DLD1 (cell line): ENCODE data around the gene LARP7.
"Not testable (repeated sequence)": the region's sequence is repeated elsewhere in the genome, so short reads cannot be mapped to it uniquely, and the experiment has no call there.

Experiments
- in situ Hi-C: cut with HindIII; loops from 2 replicates; pipeline ENCODE4 v1.10.0; 2017; ENCODE audit warnings: low sequenced_read_pairs

LARP7 gene

GRCh38 chr4:112649055-112649408, 12.1 kb downstream of the LARP7 start:
- in situ Hi-C loops: no loop called here

DNA sequence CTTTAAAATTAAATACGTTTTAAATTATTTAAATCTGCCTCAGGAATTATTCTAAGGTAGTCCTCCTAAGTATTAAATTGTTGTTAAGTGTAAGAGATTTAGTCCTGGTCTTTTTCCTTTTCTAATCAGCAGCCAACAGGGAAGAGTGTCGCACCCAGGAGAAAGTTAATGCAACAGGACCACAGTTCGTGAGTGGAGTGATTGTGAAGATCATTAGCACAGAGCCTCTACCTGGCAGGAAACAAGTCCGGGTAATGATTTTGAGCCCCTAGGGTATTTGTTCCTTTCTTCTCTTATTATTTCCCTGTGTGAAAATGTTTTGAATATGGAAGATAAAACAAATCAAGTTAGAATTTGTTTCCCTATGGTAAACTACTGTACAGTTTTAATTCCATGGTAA, 13.4 kb downstream of the LARP7 start:
- in situ Hi-C loops: no loop called here

DNA sequence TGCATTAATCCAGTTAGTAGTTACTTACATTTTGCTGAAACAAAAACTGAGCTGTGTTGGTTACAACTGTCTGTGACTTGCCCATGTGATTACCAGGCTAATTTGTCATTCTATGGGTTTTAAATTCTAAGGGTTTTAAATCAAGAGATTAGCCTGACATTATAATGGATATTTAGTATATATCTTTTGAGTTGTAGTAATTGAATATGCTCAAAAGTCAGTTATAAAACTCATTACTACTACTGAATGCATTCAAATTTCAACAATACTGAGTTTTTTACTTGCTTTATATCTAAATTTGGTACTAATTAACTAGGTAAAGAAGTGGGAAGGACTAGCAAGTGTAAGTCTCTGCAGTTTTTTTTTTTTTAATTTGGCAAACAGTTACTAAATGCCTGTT, 14.7 kb downstream of the LARP7 start:
- in situ Hi-C loops: no loop called here

- in situ Hi-C loops: no loop called here
These were observed 15.3 kb downstream of the LARP7 start for GRCh38 chr4:112652216-112652615.

- in situ Hi-C loops: no loop called here
These were observed 18.3 kb downstream of the LARP7 start for GRCh38 chr4:112655270-112655669.

GRCh38 chr4:112656115-112656514, 19.2 kb downstream of the LARP7 start:
- in situ Hi-C loops: not testable (repeated sequence)

GRCh38 chr4:112664611-112665010, 27.7 kb downstream of the LARP7 start:
- in situ Hi-C loops: no loop called here

DNA sequence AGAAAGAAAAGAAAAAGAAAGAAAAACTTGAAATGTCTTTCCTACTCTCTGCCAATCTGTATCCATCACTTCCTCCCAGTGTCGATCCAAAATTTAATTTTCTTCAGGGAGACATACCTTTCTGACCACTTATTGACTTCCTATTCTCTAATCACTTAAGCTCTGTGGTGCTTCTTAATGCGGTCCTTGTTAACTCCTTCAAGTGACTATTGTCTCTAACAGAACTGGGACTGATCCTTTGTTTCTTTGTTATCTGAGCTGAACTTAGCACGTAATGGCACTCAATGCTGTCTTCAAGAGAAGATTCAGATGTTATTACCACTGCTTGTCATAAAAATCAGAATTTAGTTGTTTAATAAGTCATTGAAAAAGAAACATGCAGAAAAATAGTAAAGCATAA, 31.2 kb downstream of the LARP7 start:
- in situ Hi-C loops: no loop called here

GRCh38 chr4:112673076-112673475, 36.1 kb downstream of the LARP7 start:
- in situ Hi-C loops: no loop called here

- in situ Hi-C loops: no loop called here
These were observed 36.7 kb downstream of the LARP7 start for GRCh38 chr4:112673686-112674085.

GRCh38 chr4:112674376-112674775, 37.4 kb downstream of the LARP7 start:
- in situ Hi-C loops: no loop called here

GRCh38 chr4:112677519-112678091, 40.7 kb downstream of the LARP7 start:
- in situ Hi-C loops: no loop called here

DNA sequence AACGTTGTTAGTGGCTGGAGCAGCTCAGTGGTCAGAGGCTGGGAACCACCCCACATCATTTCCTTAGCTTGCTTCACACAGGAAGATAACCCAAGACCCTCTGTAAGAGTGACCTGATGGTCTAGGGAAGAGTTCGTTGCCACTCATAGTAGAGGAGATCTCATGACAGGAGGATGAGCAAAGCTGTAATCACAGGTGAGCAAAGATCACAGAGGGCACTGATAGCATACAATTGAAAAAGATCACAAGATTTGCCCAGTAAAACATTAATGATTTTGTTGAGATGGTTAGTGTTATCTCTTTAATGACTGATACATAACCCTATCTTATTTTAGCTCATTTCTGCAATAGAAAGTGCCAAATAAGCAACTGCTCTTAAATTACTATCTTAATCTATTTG, 44.1 kb downstream of the LARP7 start:
- in situ Hi-C loops: no loop called here

DNA sequence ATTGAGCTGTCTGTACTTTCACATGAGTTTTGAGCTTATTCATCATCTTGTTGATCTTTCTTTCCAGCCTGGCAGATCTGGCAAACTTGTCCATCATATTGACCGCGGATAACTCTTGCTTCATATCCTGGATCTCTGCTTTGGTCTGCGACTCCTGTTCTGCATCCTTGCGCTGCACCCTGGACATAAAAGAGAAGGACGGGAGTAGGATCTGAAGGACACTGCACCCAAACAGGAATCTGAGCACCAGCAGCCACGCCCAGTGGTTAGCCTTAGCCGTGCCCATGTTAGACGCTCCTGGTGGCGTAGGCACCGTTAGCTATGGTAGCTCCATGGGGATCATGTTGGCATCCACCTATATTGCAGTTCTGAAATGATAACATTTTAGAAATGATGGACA, 56.6 kb downstream of the LARP7 start:
- in situ Hi-C loops: no loop called here

- in situ Hi-C loops: no loop called here
These were observed 63.7 kb downstream of the LARP7 start for GRCh38 chr4:112700679-112701078.

GRCh38 chr4:112702892-112703291, 65.9 kb downstream of the LARP7 start:
- in situ Hi-C loops: no loop called here

GRCh38 chr4:112704322-112704721, 67.4 kb downstream of the LARP7 start:
- in situ Hi-C loops: no loop called here

- in situ Hi-C loops: no loop called here
These were observed 68.3 kb downstream of the LARP7 start for GRCh38 chr4:112704991-112705845.

GRCh38 chr4:112705891-112706839, 69.2 kb downstream of the LARP7 start:
- in situ Hi-C loops: not testable (repeated sequence)

GRCh38 chr4:112706840-112707207, 69.9 kb downstream of the LARP7 start:
- in situ Hi-C loops: no loop called here
